HepG2 (cell line): Measurements from ENCODE around the gene HPD. TPM values are rescaled to one million over a fixed set of nuclear protein-coding genes. Genes with fewer than 3 reads are reported as not detected.

ENCODE experiments used
- CHD2 ChIP-seq: IDR thresholded peaks from 2 replicates; pipeline ENCODE4 v1.6.1; 2011; ENCODE audit warnings: low read depth, low read length, improper control_type of control experiment
- PHF21A ChIP-seq: sonication (generic); formaldehyde crosslinking; IDR thresholded peaks from 2 replicates; pipeline ENCODE4 v1.5.0; 2020; ENCODE audit warnings: mild to moderate bottlenecking, missing genetic modification reagents
- SKIL ChIP-seq: sonication (generic); formaldehyde crosslinking; IDR thresholded peaks from 2 replicates; pipeline ENCODE4 v1.8.0; 2022; ENCODE audit warnings: missing genetic modification reagents, mild to moderate bottlenecking, moderate library complexity, borderline replicate concordance
- TAF1 ChIP-seq: sonication (generic); formaldehyde crosslinking; IDR thresholded peaks from 2 replicates; pipeline ENCODE4 v1.4.0; 2020; ENCODE audit warnings: missing genetic modification reagents
- ZNF503 ChIP-seq: sonication (generic); formaldehyde crosslinking; IDR thresholded peaks from 2 replicates; pipeline ENCODE4 v1.4.0; 2020; ENCODE audit warnings: missing genetic modification reagents
- ZNF512B ChIP-seq: sonication (generic); formaldehyde crosslinking; IDR thresholded peaks from 2 replicates; pipeline ENCODE4 v1.5.1; 2020; ENCODE audit warnings: missing genetic modification reagents, mild to moderate bottlenecking, borderline replicate concordance
- ZNF577 ChIP-seq: sonication (generic); formaldehyde crosslinking; IDR thresholded peaks from 2 replicates; pipeline ENCODE4 v1.4.0; 2020; ENCODE audit warnings: mild to moderate bottlenecking, low read depth, missing genetic modification reagents, borderline replicate concordance
- ZNF800 ChIP-seq: sonication (generic); formaldehyde crosslinking; IDR thresholded peaks from 2 replicates; pipeline ENCODE4 v1.4.0; 2020; ENCODE audit warnings: missing genetic modification reagents
- ZNF878 ChIP-seq: sonication (generic); formaldehyde crosslinking; IDR thresholded peaks from 2 replicates; pipeline ENCODE4 v1.8.1; 2023; ENCODE audit warnings: mild to moderate bottlenecking, missing genetic modification reagents, moderate library complexity
- polyA plus RNA-seq, 8 experiments: library from polyadenylated mRNA; depleted of rRNA in 3 of 8; stranded (reverse) in 7 of 8; unstranded in 1 of 8; fragments of >200 nt; fragmentation: Illumina TruSeq in 4 of 8; extraction: Trizol in 4 of 8; gene quantifications; 2 replicates each; pipeline versions ENCODE4 v1.2.1 to v1.2.3, GENCODE V29; 2011 to 2016; ENCODE audit warnings: low read depth in 4 of 8, missing spikeins in 1 of 8, mixed read lengths in 1 of 8; ENCODE audit not compliant: insufficient read depth in 1 of 8
- total RNA-seq, 5 experiments: library from RNA; depleted of rRNA; stranded (reverse); fragments of >200 nt; fragmentation: Illumina TruSeq; extraction: Trizol; gene quantifications; 2 replicates each; pipeline ENCODE4 v1.2.3, GENCODE V29; 2016; ENCODE audit warnings: low read depth in 1 of 5
- TF ChIP-seq, protein P1 (sequence below): IDR thresholded peaks from 2 replicates; pipeline ENCODE4 v1.6.1; 2016; ENCODE audit warnings: mild to moderate bottlenecking
- TF ChIP-seq, protein P2 (sequence below): sonication (generic); formaldehyde crosslinking; IDR thresholded peaks from 2 replicates; pipeline ENCODE4 v1.5.0; 2020; ENCODE audit warnings: mild to moderate bottlenecking, missing genetic modification reagents, borderline replicate concordance

The HPD gene
- total and polyA plus RNA-seq, 2 of the 13 experiments (the other 11 are each of a cell fraction or from before 2014, with no cell fraction given) = 120 to 195 TPM

- TF ChIP-seq, protein P1, sequence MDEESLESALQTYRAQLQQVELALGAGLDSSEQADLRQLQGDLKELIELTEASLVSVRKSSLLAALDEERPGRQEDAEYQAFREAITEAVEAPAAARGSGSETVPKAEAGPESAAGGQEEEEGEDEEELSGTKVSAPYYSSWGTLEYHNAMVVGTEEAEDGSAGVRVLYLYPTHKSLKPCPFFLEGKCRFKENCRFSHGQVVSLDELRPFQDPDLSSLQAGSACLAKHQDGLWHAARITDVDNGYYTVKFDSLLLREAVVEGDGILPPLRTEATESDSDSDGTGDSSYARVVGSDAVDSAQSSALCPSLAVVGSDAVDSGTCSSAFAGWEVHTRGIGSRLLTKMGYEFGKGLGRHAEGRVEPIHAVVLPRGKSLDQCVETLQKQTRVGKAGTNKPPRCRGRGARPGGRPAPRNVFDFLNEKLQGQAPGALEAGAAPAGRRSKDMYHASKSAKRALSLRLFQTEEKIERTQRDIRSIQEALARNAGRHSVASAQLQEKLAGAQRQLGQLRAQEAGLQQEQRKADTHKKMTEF (CRISPR knock-in tag) = peak; percentile 57; the same call in 1 of the 2 replicates
- TF ChIP-seq, protein P2, sequence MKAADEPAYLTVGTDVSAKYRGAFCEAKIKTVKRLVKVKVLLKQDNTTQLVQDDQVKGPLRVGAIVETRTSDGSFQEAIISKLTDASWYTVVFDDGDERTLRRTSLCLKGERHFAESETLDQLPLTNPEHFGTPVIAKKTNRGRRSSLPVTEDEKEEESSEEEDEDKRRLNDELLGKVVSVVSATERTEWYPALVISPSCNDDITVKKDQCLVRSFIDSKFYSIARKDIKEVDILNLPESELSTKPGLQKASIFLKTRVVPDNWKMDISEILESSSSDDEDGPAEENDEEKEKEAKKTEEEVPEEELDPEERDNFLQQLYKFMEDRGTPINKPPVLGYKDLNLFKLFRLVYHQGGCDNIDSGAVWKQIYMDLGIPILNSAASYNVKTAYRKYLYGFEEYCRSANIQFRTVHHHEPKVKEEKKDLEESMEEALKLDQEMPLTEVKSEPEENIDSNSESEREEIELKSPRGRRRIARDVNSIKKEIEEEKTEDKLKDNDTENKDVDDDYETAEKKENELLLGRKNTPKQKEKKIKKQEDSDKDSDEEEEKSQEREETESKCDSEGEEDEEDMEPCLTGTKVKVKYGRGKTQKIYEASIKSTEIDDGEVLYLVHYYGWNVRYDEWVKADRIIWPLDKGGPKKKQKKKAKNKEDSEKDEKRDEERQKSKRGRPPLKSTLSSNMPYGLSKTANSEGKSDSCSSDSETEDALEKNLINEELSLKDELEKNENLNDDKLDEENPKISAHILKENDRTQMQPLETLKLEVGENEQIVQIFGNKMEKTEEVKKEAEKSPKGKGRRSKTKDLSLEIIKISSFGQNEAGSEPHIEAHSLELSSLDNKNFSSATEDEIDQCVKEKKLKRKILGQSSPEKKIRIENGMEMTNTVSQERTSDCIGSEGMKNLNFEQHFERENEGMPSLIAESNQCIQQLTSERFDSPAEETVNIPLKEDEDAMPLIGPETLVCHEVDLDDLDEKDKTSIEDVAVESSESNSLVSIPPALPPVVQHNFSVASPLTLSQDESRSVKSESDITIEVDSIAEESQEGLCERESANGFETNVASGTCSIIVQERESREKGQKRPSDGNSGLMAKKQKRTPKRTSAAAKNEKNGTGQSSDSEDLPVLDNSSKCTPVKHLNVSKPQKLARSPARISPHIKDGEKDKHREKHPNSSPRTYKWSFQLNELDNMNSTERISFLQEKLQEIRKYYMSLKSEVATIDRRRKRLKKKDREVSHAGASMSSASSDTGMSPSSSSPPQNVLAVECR = peak; percentile 20; the same call in 1 of the 2 replicates
- TF ChIP-seq TAF1 (CRISPR knock-in tag) (peak; percentile 85), ZNF577 (no peak), ZNF800 (peak; percentile 26; the same call in 1 of the 2 replicates), CHD2 (peak; percentile 88), PHF21A (peak; percentile 86), ZNF503 (CRISPR knock-in tag) (no peak; the same call in 1 of the 2 replicates), SKIL (CRISPR knock-in tag) (no peak), ZNF878 (CRISPR knock-in tag) (peak; percentile 76; the same call in 1 of the 2 replicates), ZNF512B (CRISPR knock-in tag) (no peak)
Observed at GRCh38 chr12:121802843-121803698, 55.6 kb downstream of the HPD start (continued).
